ENCODE data around the gene ZNRF1.

DNA sequence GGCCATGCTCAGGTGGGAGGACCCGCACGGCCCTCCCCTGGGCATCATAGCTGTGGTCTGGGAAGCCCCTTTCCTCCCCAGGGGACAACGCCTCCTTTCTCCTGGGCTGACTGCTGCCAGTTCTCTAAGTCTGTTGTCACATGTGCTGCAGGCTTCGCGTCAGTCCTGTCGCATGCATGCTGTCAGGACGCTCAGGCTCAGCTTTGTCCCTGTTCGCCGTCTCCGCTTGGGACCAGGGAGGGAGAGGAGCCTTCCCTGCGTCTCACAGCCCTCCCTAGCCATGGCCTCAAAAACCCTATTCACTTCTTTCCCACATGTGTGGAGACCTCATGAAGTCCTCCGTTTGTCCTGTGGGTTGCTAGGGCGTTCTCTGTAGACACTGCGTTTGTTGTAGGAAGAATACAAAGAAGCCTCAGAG lies 96.4 kb downstream of the ZNRF1 start:
- TF ChIP-seq MYC (IDR thresholded peaks at IDR 0.05; ENCODE audit: low read depth, low read length) (no peak), CTCF (IDR thresholded peaks at IDR 0.05; ENCODE audit: low read depth, low read length) (no peak), POLR2A (IDR thresholded peaks at IDR 0.05; ENCODE audit: extremely low read depth, insufficient read length) (no peak), MAX (IDR thresholded peaks at IDR 0.05; ENCODE audit: low read depth, low read length) (no peak)
